SK-N-SH (cell line): ENCODE measurements around the gene GALNT16. TPM values are rescaled to one million over a fixed set of nuclear protein-coding genes. Genes with fewer than 3 reads are reported as not detected.

Experiments used
- CTCF ChIA-PET: fragments of 300-600, 350-600 bp; formaldehyde crosslinking; extraction: SDS; loops from one replicate; lab custom pipeline; 2021; lab: Yijun Ruan, JAX
- POLR2A ChIA-PET: fragments of 350-600 bp; sonication (Branson Sonifier 250); formaldehyde crosslinking; extraction: SDS; loops from one replicate; lab custom pipeline; 2020; ENCODE audit warnings: antibody characterized with exemption, inconsistent platforms; lab: Yijun Ruan, JAX
- DNase-seq: peaks from one replicate; pipeline ENCODE4 v3.0.0; 2012
- H2AFZ ChIP-seq: fragments of 200-600 bp; sonication (generic); 2 replicates; pipeline ENCODE4 v1.8.1; 2016; ENCODE audit warnings: antibody characterized with exemption, mild to moderate bottlenecking, low read depth
- H3F3A ChIP-seq: fragments of 200-600 bp; sonication (generic); replicated peaks from 2 replicates; pipeline ENCODE3; 2016; ENCODE audit warnings: antibody characterized with exemption, mild to moderate bottlenecking; ENCODE audit not compliant: insufficient read depth
- H3K27ac ChIP-seq, 2 experiments: fragments of 200-500 bp in 1 of 2; fragments of 200-600 bp in 1 of 2; sonication (Bioruptor generic) in 1 of 2; sonication (generic), shearing (Covaris generic) in 1 of 2; 2 replicates each; pipeline versions ENCODE4 v1.5.1 to v1.6.1; 2014 to 2016; ENCODE audit warnings: low read depth in 2 of 2, inconsistent platforms in 1 of 2, low read length in 1 of 2, mild to moderate bottlenecking in 1 of 2, mixed read lengths in 1 of 2
- H3K27me3 ChIP-seq: fragments of 200-600 bp; sonication (generic), shearing (Covaris generic); 2 replicates; pipeline ENCODE4 v1.6.1; 2016; ENCODE audit warnings: mixed run types; ENCODE audit not compliant: insufficient read depth
- H3K36me3 ChIP-seq, 2 experiments: fragments of 200-500 bp in 1 of 2; fragments of 200-600 bp in 1 of 2; sonication (Bioruptor generic) in 1 of 2; sonication (generic) in 1 of 2; replicated peaks in 1 of 2; 2 replicates each; pipeline versions ENCODE3 to v1.5.1; 2014 to 2016; ENCODE audit warnings: low read length in 1 of 2, mild to moderate bottlenecking in 1 of 2; ENCODE audit not compliant: insufficient read depth in 2 of 2, control insufficient read depth in 1 of 2
- H3K4me1 ChIP-seq, 2 experiments: fragments of 200-500 bp in 1 of 2; fragments of 200-600 bp in 1 of 2; sonication (Bioruptor generic) in 1 of 2; sonication (generic), shearing (Covaris generic) in 1 of 2; 2 replicates each; pipeline versions ENCODE4 v1.5.1 to v1.6.1; 2014 to 2016; ENCODE audit warnings: low read depth in 1 of 2, low read length in 1 of 2, mixed run types in 1 of 2; ENCODE audit not compliant: insufficient read depth in 2 of 2, control insufficient read depth in 1 of 2
- H3K4me2 ChIP-seq: fragments of 200-600 bp; sonication (generic), shearing (Covaris generic); 2 replicates; pipeline ENCODE4 v1.6.1; 2017; ENCODE audit warnings: mixed run types
- H3K4me3 ChIP-seq, 2 experiments: fragments of 200-500 bp in 1 of 2; fragments of 200-600 bp in 1 of 2; sonication (Bioruptor generic) in 1 of 2; sonication (generic), shearing (Covaris generic) in 1 of 2; 2 replicates each; pipeline versions ENCODE4 v1.5.1 to v1.8.1; 2014 to 2016; ENCODE audit warnings: low read depth in 2 of 2, inconsistent platforms in 1 of 2, low read length in 1 of 2, mild to moderate bottlenecking in 1 of 2, mixed read lengths in 1 of 2, moderate library complexity in 1 of 2
- H3K79me2 ChIP-seq: fragments of 200-600 bp; sonication (generic); 2 replicates; pipeline ENCODE4 v1.8.1; 2017; ENCODE audit warnings: mild to moderate bottlenecking; ENCODE audit not compliant: insufficient read depth
- H3K9ac ChIP-seq: fragments of 200-600 bp; sonication (generic); 2 replicates; pipeline ENCODE4 v1.6.1; 2017; ENCODE audit warnings: mixed run types
- H3K9me2 ChIP-seq: fragments of 200-600 bp; sonication (generic); 2 replicates; pipeline ENCODE4 v1.6.1; 2017; ENCODE audit warnings: mixed run types
- H3K9me3 ChIP-seq: fragments of 200-600 bp; sonication (generic); 2 replicates; pipeline ENCODE4 v1.6.1; 2017; ENCODE audit warnings: mixed run types, mild to moderate bottlenecking, moderate library complexity
- H4K20me1 ChIP-seq: fragments of 200-600 bp; sonication (generic); 2 replicates; pipeline ENCODE4 v1.6.1; 2017; ENCODE audit warnings: mild to moderate bottlenecking, mixed run types; ENCODE audit not compliant: insufficient read depth
- CHD2 ChIP-seq: fragments of 150-350 bp; IDR thresholded peaks from 2 replicates; pipeline ENCODE4 v1.6.1; 2018; ENCODE audit warnings: low read length; ENCODE audit not compliant: partially characterized antibody
- CTCF ChIP-seq: fragments of 200-600 bp; sonication (generic); IDR thresholded peaks from 2 replicates; pipeline ENCODE4 v1.6.1; 2017; ENCODE audit warnings: antibody characterized with exemption, mild to moderate bottlenecking, moderate library complexity
- ELF1 ChIP-seq: IDR thresholded peaks from 2 replicates; pipeline ENCODE4 v1.4.0; 2012
- EP300 ChIP-seq, 2 experiments: IDR thresholded peaks; 2 replicates each; pipeline versions ENCODE4 v1.4.0 to v1.6.1; 2012; ENCODE audit warnings: borderline replicate concordance in 1 of 2, low read depth in 1 of 2, low read length in 1 of 2
- FOXM1 ChIP-seq: IDR thresholded peaks from 2 replicates; pipeline ENCODE4 v1.4.0; 2012; ENCODE audit warnings: low read depth, mild to moderate bottlenecking
- IRF3 ChIP-seq: fragments of 150-350 bp; IDR thresholded peaks from 2 replicates; pipeline ENCODE4 v1.6.1; 2016; ENCODE audit warnings: mild to moderate bottlenecking, low read depth, low read length
- JUND ChIP-seq: IDR thresholded peaks from 2 replicates; pipeline ENCODE4 v1.4.0; 2012
- MAX ChIP-seq: IDR thresholded peaks from 2 replicates; pipeline ENCODE4 v1.4.0; 2012; ENCODE audit warnings: low read depth
- MXI1 ChIP-seq: IDR thresholded peaks from 2 replicates; pipeline ENCODE4 v1.6.1; 2012; ENCODE audit warnings: mild to moderate bottlenecking, low read depth, low read length, improper control_type of control experiment
- NFIC ChIP-seq: IDR thresholded peaks from 2 replicates; pipeline ENCODE4 v1.4.0; 2012; ENCODE audit warnings: borderline replicate concordance
- POLR2AphosphoS5 ChIP-seq: IDR thresholded peaks from 2 replicates; pipeline ENCODE4 v1.6.1; 2012; ENCODE audit warnings: low read depth, low read length
- RAD21 ChIP-seq: IDR thresholded peaks from 2 replicates; pipeline ENCODE4 v1.6.1; 2012; ENCODE audit warnings: mild to moderate bottlenecking, low read length
- REST ChIP-seq: IDR thresholded peaks from 2 replicates; pipeline ENCODE4 v1.6.1; 2012; ENCODE audit warnings: mild to moderate bottlenecking, low read depth, low read length, moderate library complexity
- RXRA ChIP-seq: IDR thresholded peaks from 2 replicates; pipeline ENCODE4 v1.4.0; 2012; ENCODE audit warnings: low read depth, mild to moderate bottlenecking, borderline replicate concordance
- SMC3 ChIP-seq: IDR thresholded peaks from 2 replicates; pipeline ENCODE4 v1.6.1; 2012; ENCODE audit warnings: low read depth, low read length, improper control_type of control experiment
- TAF1 ChIP-seq: IDR thresholded peaks from 2 replicates; pipeline ENCODE4 v1.6.1; 2012; ENCODE audit warnings: low read depth, mild to moderate bottlenecking, low read length, moderate library complexity, borderline replicate concordance
- USF1 ChIP-seq: IDR thresholded peaks from 2 replicates; pipeline ENCODE4 v1.4.0; 2012; ENCODE audit warnings: low read depth, borderline replicate concordance
- WGBS: methylation state at CpG from one replicate; pipeline ENCODE4 v1.1.6; 2017; ENCODE audit warnings: low lambda C conversion rate; 5-methylcytosine and 5-hydroxymethylcytosine counted together
- polyA plus RNA-seq, 3 experiments: library from polyadenylated mRNA; depleted of rRNA; stranded (reverse); fragments of >200 nt; gene quantifications; 2 replicates each; pipeline ENCODE4 v1.2.3, GENCODE V29; 2012

GALNT16 gene
- polyA plus RNA-seq, 1 of the 3 experiments (the other 2 are of a cell fraction) = 17.0 TPM

GRCh38 chr14:69398818-69399210, 138.9 kb downstream of the GALNT16 start:
- Histone ChIP-seq H3K9me2 (no peaks in the 10 kb centered on the region), H3K27me3 (no peaks in the 10 kb centered on the region), H3K9ac (peak overlapping the region; percentile 99), H3K4me1 (peaks cover 13 to 25% of the 10 kb centered on the region in 2 experiments; a peak in 3 of 4 replicates), H2AFZ (peak overlapping the region; percentile 60; the same call in 1 of the 2 replicates), H3K4me2 (peak overlapping the region; percentile 90), H3K79me2 (peaks cover 93% of the 10 kb centered on the region), H3F3A (peaks cover 3% of the 10 kb centered on the region), H3K27ac (peak overlapping the region; percentile 93 to 98)
- 5% methylated on average over 10 of the region's 18 CpGs for WGBS
- TF ChIP-seq MAX (0 out of 2 replicates have a peak, but pooled peaks have one; percentile 1), FOXM1 (no peak), RXRA (no peak), MXI1 (0 out of 2 replicates have a peak, but pooled peaks have one; percentile 1), CTCF (no peak), RAD21 (no peak), SMC3 (no peak), REST (no peak), USF1 (no peak), NFIC (no peak), CHD2 (no peak), EP300 (IDR thresholded peaks at IDR 0.05; ENCODE audit: borderline replicate concordance in 1 of 2, low read depth in 1 of 2, low read length in 1 of 2) (no peak), ELF1 (no peak), POLR2AphosphoS5 (no peak), IRF3 (no peak), TAF1 (no peak), JUND (no peak)
- TF ChIP-seq, all 33 proteins: peak for 2
- DNase-seq = no peak
- CTCF ChIA-PET = interaction anchor here (0.7 to 1.8 kb wide), 7 partner anchors 61 to 140 kb away, joined by 3 to 6 read pairs (median 3); no protein-coding TSS in a partner anchor
- no peaks in the 10 kb centered on the region for H3K9me3 ChIP-seq
- POLR2A ChIA-PET = interaction anchor here (0.6 to 1.4 kb wide), 2 partner anchors 45 to 207 kb away, joined by 3 to 5 read pairs; no protein-coding TSS in a partner anchor
- H3K36me3 ChIP-seq = peaks cover 21 to 33% of the 10 kb centered on the region in 2 experiments
- H4K20me1 ChIP-seq = peaks cover 64% of the 10 kb centered on the region
- H3K4me3 ChIP-seq = peak overlapping the region; percentile 83 to 93
